Stimulated activated naive CD4-positive, alpha-beta T cell (primary cell): ENCODE data around the gene MEMO1.
"Not testable (repeated sequence)": the region's sequence is repeated elsewhere in the genome, so short reads cannot be mapped to it uniquely, and the experiment has no call there.

ENCODE experiments used
- DNase-seq, 6 experiments: peaks; one replicate each; lab custom pipeline; 2025; lab: John Stamatoyannopoulos, UW

The MEMO1 gene

DNA sequence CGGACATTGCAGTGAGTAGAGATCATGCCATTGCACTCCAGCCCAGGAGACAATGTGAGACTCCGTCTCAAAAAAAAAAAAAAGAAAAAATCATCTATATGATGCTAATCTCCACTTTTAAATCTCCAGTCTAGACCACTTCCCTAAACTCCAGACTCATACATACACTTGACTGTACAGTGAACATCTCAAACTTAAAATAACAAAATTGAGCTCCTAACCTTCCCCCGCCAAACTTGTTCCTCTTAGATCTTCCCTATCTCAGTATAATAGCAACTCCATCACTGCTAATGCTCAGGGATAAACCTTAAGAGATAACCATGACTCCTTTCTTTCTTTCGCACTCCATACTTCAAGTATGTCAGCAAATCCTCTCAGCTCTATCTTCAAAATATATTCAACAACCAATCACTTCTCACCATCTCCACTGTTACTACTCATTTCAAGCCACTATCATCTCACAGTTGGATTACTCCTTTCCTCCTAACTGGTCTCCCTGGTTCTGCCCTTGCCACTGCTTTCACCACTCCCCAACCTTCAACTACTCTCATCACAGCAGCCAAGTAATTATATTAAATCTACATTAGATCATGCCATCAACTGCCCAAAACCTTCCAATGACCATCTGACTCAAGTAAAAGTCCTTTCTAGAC, 12.0 kb downstream of the MEMO1 start:
- no peak for DNase-seq

DNA sequence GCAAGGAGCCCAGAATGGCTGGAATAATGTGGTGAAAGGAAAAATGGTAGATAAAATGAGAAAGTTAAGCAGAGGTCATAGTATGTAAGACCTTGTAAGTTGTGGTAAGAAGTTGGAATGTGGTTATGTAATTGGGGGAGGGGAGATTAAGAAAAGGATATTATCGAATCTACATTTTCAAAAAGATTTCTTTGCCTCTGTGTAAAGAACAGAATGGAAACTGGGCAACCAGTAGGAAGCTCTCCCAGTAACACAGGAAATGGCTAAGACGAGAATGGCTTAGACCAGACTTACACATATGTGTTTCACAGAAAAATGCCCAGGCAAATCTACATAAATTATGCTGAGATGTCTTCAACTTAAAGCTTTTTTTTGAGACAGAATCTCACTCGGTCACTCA, 13.2 kb downstream of the MEMO1 start:
- no peak for DNase-seq

DNA sequence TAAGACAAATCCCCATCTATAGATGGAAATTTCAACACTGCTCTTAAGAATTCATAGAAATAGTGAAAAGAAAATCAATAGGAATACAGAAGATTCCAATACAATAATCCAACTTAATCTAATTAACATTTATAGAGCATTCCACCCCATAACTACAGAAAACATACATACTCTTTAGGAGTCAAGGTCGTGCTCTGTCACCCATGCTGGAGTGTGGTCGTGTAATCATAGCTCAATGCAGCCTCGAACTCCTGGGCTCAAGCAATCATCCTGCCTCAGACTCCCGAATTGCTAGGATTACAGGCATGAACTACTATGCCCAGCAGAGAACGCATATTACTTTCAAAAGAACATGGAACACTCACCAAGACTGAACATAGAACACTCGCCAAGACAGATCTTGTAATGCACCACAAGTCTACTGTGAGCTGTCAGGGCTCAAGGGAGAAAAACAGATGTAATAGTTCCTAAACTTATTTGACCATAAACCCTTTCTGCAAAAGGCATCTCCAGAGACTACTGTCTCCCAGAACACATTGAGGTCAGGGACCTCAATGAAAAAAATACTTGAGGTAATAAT, 14.1 kb downstream of the MEMO1 start:
- DNase-seq: no peak

- no peak for DNase-seq
Observed at GRCh38 chr2:31992934-31993333, 17.9 kb downstream of the MEMO1 start.

GRCh38 chr2:31992025-31992579, 18.7 kb downstream of the MEMO1 start:
- DNase-seq: no peak

DNA sequence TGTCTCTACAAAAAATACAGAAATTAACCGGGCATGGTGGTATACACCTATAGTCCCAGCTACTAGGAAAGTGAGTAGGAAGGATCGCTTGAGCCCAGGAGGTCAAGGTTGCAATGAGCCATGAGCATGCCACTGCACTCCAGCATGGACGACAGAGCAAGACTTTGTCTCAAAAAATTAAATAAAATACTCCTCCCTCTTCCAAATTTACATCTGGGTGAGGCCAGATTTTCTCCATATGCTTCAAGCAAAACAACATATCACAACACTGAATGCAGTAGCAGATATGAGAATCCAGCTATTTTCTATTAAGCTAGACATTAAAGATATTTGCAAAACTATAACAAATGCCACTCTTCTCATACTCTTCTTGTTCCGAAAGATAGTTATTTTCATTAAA, 20.9 kb downstream of the MEMO1 start:
- DNase-seq: no peak

GRCh38 chr2:31987454-31988220, 23.2 kb downstream of the MEMO1 start:
- no peak for DNase-seq

GRCh38 chr2:31986906-31987305, 23.9 kb downstream of the MEMO1 start:
- DNase-seq: no peak

GRCh38 chr2:31983762-31984467, 26.9 kb downstream of the MEMO1 start:
- DNase-seq: no peak

- DNase-seq: peak in 2 of 6 experiments; percentile 29 to 42
Observed at GRCh38 chr2:31980674-31981356, 30.0 kb downstream of the MEMO1 start.

DNA sequence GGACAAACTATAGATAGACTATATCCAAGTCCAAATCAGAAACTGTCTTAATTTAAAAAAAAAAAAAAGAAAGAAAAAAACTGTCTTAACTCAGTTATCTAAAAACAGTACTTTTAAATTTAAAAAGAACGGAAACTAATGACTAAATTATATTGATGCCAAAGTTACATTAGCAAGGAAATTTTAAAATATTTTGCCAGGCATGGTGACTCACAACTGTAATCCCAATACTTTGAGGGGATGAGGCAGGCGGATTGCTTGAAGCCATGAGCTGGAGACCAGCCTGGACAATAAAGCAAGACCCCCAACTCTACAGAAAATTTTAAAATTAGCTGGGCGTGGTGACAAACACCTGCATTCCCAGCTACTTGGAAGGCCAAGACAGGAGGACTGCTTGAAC, 30.9 kb downstream of the MEMO1 start:
- DNase-seq: no peak

- DNase-seq: no peak
Observed at GRCh38 chr2:31979018-31979417, 31.8 kb downstream of the MEMO1 start.

DNA sequence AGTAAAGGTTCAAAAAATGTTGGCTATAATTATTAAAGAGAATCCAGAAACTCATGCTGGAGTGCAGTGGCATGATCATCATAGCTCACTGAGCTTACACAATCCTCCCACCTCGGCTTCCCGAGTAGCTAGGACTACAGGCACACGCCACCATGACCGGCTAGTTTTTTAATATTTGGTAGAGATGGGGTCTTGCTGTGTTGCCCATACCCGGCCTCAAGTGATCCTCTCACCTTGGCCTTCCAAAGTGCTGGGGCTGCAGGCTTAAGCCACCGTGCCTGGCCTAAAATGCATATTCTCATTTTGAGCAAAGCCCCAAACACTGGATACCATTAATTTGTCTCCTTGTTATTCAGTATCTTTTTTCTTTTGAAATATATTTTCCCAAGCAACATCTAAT, 32.4 kb downstream of the MEMO1 start:
- no peak for DNase-seq

- DNase-seq: no peak
Observed at GRCh38 chr2:31973665-31974064, 37.1 kb downstream of the MEMO1 start.

- DNase-seq: no peak
Observed at GRCh38 chr2:31972059-31972458, 38.7 kb downstream of the MEMO1 start.

DNA sequence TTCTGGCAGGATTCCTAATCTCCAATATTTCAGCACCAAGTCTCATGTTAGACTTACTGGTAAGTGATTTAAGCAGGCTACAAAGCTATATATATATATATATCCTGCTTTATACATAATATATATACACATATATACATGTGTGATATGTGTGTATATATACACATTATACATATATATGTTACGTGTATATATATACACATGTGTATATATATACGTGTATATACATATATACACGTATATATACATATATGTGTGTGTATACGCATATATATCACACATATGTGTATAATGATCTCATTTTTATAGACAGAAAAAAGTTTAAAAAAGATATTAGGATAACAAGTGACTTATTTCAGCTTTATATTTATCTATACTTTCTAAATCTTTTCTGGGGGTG, 41.6 kb downstream of the MEMO1 start:
- no peak for DNase-seq

DNA sequence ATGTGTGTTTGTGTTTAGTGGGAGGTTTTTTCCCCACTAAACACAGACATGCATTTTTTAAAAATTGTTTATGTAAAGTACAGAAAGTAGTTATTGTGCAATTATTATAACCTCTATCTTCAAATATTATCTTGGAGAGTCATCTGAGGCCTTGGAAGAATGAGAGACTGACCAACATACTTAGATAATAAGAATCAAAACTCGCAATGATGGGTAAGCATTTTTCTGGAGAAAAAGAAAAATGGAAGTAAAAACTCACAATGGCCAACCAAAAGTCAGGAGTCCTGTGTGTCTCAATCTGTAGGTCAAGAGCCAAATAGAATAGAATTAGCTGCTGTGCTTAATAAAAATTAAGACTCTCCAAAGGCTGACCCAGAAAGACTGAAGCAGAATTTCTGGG, 43.0 kb downstream of the MEMO1 start:
- DNase-seq: no peak

GRCh38 chr2:31966402-31966801, 44.4 kb downstream of the MEMO1 start:
- DNase-seq: not testable (repeated sequence)

DNA sequence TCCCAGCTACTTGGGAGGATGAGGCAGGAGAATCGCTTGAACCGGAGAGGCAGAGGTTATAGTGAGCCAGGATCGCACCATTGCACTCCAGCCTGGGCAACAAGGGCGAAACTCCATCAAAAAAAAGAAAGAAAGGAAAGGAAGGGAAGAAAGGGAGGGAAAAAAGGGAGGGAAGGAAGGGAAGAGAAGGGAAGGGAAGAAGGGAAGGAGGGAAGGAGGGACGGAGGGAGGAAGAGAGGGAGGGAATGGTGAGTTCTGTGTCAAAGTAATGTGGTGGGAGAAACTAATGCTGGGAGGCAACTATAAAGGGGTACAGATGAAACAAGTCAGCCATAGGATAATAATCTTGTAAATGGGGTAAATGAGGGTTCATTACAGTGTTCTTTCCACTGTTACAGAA, 45.7 kb downstream of the MEMO1 start:
- no peak for DNase-seq

- no peak for DNase-seq
Observed at GRCh38 chr2:31962757-31963361, 47.9 kb downstream of the MEMO1 start.

- no peak for DNase-seq
Observed at GRCh38 chr2:31958140-31958717, 52.6 kb downstream of the MEMO1 start.
